Panc1 (cell line): ENCODE measurements around the gene GABRB1. TPM values are rescaled to one million over a fixed set of nuclear protein-coding genes. Genes with fewer than 3 reads are reported as not detected.

Experiments
- ATAC-seq: fragments of 200-7000 bp; cut with Tn5 transposase; 2 replicates; pipeline ENCODE4 v1.9.1; 2020; ENCODE audit warnings: mild to moderate bottlenecking, moderate library complexity
- BruUV-seq: library from RNA; stranded (reverse); fragments of 400-500 nt; replicated peaks from 2 replicates; lab custom pipeline; 2021; lab: Mats Ljungman, UMichigan
- CTCF ChIA-PET: fragments of 300-600 bp; sonication (Branson Sonifier 250); formaldehyde crosslinking; loops from one replicate; lab custom pipeline; 2022; ENCODE audit warnings: antibody characterized with exemption; lab: Charles Lee
- POLR2A ChIA-PET: fragments of 300-600 bp; sonication (Branson Sonifier 250); formaldehyde crosslinking; loops from one replicate; lab custom pipeline; 2022; ENCODE audit warnings: antibody characterized with exemption; lab: Charles Lee
- DNase-seq: peaks from one replicate; pipeline ENCODE4 v3.0.0-alpha.2; 2010; ENCODE audit warnings: low read depth, low spot score
- H3K27ac ChIP-seq: 2 replicates; pipeline ENCODE4 v1.5.1; 2011; ENCODE audit warnings: mild to moderate bottlenecking, low read length, inconsistent platforms
- H3K27me3 ChIP-seq: fragments of 200-500 bp; sonication (Bioruptor generic); 2 replicates; pipeline ENCODE4 v1.6.0; 2014; ENCODE audit warnings: low read length, inconsistent platforms; ENCODE audit not compliant: control insufficient read depth, insufficient read depth
- H3K36me3 ChIP-seq: fragments of 200-500 bp; sonication (Bioruptor generic); 2 replicates; pipeline ENCODE4 v1.5.1; 2014; ENCODE audit warnings: inconsistent platforms, mild to moderate bottlenecking, low read length, moderate library complexity; ENCODE audit not compliant: control insufficient read depth, insufficient read depth
- H3K4me1 ChIP-seq: 2 replicates; pipeline ENCODE4 v1.5.1; 2011; ENCODE audit warnings: inconsistent platforms, mild to moderate bottlenecking, low read length, moderate library complexity; ENCODE audit not compliant: control insufficient read depth, insufficient read depth
- H3K4me3 ChIP-seq, 2 experiments: 2 replicates each; pipeline ENCODE4 v1.5.1; 2011 to 2012; ENCODE audit warnings: low read depth in 2 of 2, low read length in 2 of 2, mild to moderate bottlenecking in 2 of 2, inconsistent platforms in 1 of 2, moderate library complexity in 1 of 2
- H3K9me3 ChIP-seq: fragments of 200-500 bp; sonication (Bioruptor generic); 2 replicates; pipeline ENCODE4 v1.5.1; 2014; ENCODE audit warnings: low read depth, mild to moderate bottlenecking, inconsistent platforms, low read length, moderate library complexity; ENCODE audit not compliant: control insufficient read depth, insufficient read depth
- CTCF ChIP-seq: fragments of 450-650 bp; IDR thresholded peaks from 2 replicates; pipeline ENCODE4 v1.5.1; 2017; ENCODE audit warnings: mild to moderate bottlenecking
- POLR2AphosphoS5 ChIP-seq: IDR thresholded peaks from 2 replicates; pipeline ENCODE4 v1.6.1; 2012; ENCODE audit warnings: mild to moderate bottlenecking, low read depth, low read length, moderate library complexity
- REST ChIP-seq, 2 experiments: IDR thresholded peaks; 2 replicates each; pipeline ENCODE4 v1.6.1; 2011 to 2012; ENCODE audit warnings: low read depth in 2 of 2, control low read depth in 1 of 2, low read length in 1 of 2, mild to moderate bottlenecking in 1 of 2, moderate library complexity in 1 of 2; ENCODE audit not compliant: insufficient read depth in 1 of 2
- SIN3A ChIP-seq: IDR thresholded peaks from 2 replicates; pipeline ENCODE4 v1.6.1; 2012; ENCODE audit warnings: low read depth, mild to moderate bottlenecking, low read length, moderate library complexity, borderline replicate concordance; ENCODE audit not compliant: insufficient read depth
- TCF7L2 ChIP-seq: IDR thresholded peaks from 2 replicates; pipeline ENCODE4 v1.6.1; 2011; ENCODE audit warnings: mild to moderate bottlenecking, low read depth, low read length, inconsistent platforms
- in situ Hi-C: cut with HindIII; loops from 2 replicates; pipeline ENCODE4 v1.10.0; 2016; ENCODE audit warnings: low sequenced_read_pairs, low pct_unique_long_range_greater_than_20kb
- intact Hi-C: fragments of 100-400 bp; cut with micrococcal nuclease; formaldehyde crosslinking; loops from one replicate; pipeline ENCODE4 v1.10.0; 2022; ENCODE audit not compliant: unreplicated experiment
- total RNA-seq: library from RNA; stranded (reverse); gene quantifications from one replicate; pipeline ENCODE4 v1.2.1, GENCODE V29; 2021; ENCODE audit not compliant: unreplicated experiment

GABRB1 gene
- total RNA-seq, 1 experiment from 2014 or later = not detected

- BruUV-seq = no TSS peak
Observed at GRCh38 chr4:47075262-47075661, 43.9 kb downstream of the GABRB1 start.

GRCh38 chr4:47075919-47076318 lies 44.6 kb downstream of the GABRB1 start:
- CTCF ChIA-PET = no interaction called here
- H3K36me3 ChIP-seq = no peaks in the 10 kb centered on the region
- no peaks in the 10 kb centered on the region for H3K4me1 ChIP-seq
- H3K4me3 ChIP-seq = no peak overlapping the region
- no TSS peak for BruUV-seq
- in situ Hi-C loops = no loop called here
- POLR2A ChIA-PET = no interaction called here
- ATAC-seq (no peak), DNase-seq (no peak)
- no peaks in the 10 kb centered on the region for H3K9me3 ChIP-seq
- H3K27ac ChIP-seq = no peak overlapping the region
- intact Hi-C loops = no loop called here
- no peak for TF ChIP-seq POLR2AphosphoS5
- no peak for TF ChIP-seq SIN3A
- TF ChIP-seq TCF7L2 = no peak
- no peak for TF ChIP-seq CTCF
- TF ChIP-seq REST (IDR thresholded peaks at IDR 0.05; ENCODE audit: insufficient read depth in 1 of 2, low read depth in 2 of 2, low read length in 1 of 2) = no peak
- no peaks in the 10 kb centered on the region for H3K27me3 ChIP-seq

More at GRCh38 chr4:47075262-47075661, 43.9 kb downstream of the GABRB1 start:
- in situ Hi-C loops (no loop called here), intact Hi-C loops (no loop called here)
- no peaks in the 10 kb centered on the region for H3K36me3 ChIP-seq
- POLR2A ChIA-PET = no interaction called here
- no peaks in the 10 kb centered on the region for H3K9me3 ChIP-seq
- H3K4me3 ChIP-seq = no peak overlapping the region
- no peaks in the 10 kb centered on the region for H3K4me1 ChIP-seq
- CTCF ChIA-PET = no interaction called here
- ATAC-seq = no peak
- TF ChIP-seq REST (IDR thresholded peaks at IDR 0.05; ENCODE audit: insufficient read depth in 1 of 2, low read depth in 2 of 2, low read length in 1 of 2) = no peak
- TF ChIP-seq POLR2AphosphoS5 = no peak
- TF ChIP-seq SIN3A = no peak
- no peaks in the 10 kb centered on the region for H3K27me3 ChIP-seq
- peak; percentile 32 for DNase-seq
- H3K27ac ChIP-seq = no peak overlapping the region
